22Rv1 (cell line): ENCODE results near the gene CDC25B.

Experiments
- CTCF ChIP-seq: fragments of 450-650 bp; IDR thresholded peaks from 2 replicates; pipeline ENCODE4 v1.5.1; 2017; ENCODE audit warnings: mild to moderate bottlenecking
- ZFX ChIP-seq: fragments of 450-650 bp; IDR thresholded peaks from 2 replicates; pipeline ENCODE4 v1.6.1; 2017; ENCODE audit warnings: antibody characterized with exemption, borderline replicate concordance

DNA sequence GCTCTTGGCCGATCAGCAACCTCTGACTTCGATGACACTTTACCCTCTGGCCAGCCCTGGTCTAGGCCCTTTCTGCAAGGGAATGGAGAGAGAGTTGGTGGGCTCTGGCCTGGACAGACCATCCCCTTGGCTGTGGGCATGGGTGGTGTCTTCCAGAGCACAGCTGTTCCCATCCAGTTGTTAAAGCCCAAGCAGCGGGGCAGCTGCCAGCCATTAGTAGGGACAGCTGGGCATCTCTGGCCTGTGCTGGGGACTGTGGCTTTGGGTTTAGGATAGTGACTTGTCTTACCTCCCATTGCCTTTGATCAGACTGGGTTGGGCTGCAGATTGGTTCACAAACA, 2.8 kb downstream of the CDC25B start:
- TF ChIP-seq CTCF (no peak), ZFX (no peak)
